Neural progenitor cell (in vitro differentiated cells): ENCODE data around the gene MYO1D. TPM values are rescaled to one million over a fixed set of nuclear protein-coding genes. Genes with fewer than 3 reads are reported as not detected.

Source experiments
- DNase-seq: peaks from one replicate; pipeline ENCODE4 v3.0.0-alpha.2; 2016; ENCODE audit warnings: low spot score
- H2AFZ ChIP-seq: fragments of 200-600 bp; sonication (generic); replicated peaks from 2 replicates; pipeline ENCODE4 v1.6.1; 2016; ENCODE audit warnings: antibody characterized with exemption
- H3F3A ChIP-seq: fragments of 200-600 bp; sonication (generic); 2 replicates; pipeline ENCODE4 v1.6.1; 2016; ENCODE audit warnings: antibody characterized with exemption, low read depth
- H3K27ac ChIP-seq: fragments of 200-600 bp; sonication (generic); 2 replicates; pipeline ENCODE4 v1.5.1; 2016; ENCODE audit warnings: mild to moderate bottlenecking
- H3K27me3 ChIP-seq: fragments of 200-600 bp; sonication (generic); 2 replicates; pipeline ENCODE4 v1.6.1; 2016; ENCODE audit warnings: mild to moderate bottlenecking, moderate library complexity
- H3K36me3 ChIP-seq: fragments of 200-600 bp; sonication (generic); 2 replicates; pipeline ENCODE4 v1.5.1; 2016
- H3K4me1 ChIP-seq: fragments of 200-600 bp; sonication (generic); 2 replicates; pipeline ENCODE4 v1.6.1; 2016; ENCODE audit warnings: mixed run types
- H3K4me2 ChIP-seq: fragments of 200-600 bp; sonication (generic); 2 replicates; pipeline ENCODE4 v1.6.1; 2016
- H3K4me3 ChIP-seq: fragments of 200-600 bp; sonication (generic); 2 replicates; pipeline ENCODE4 v1.5.1; 2016
- H3K79me2 ChIP-seq: fragments of 200-600 bp; sonication (generic); 2 replicates; pipeline ENCODE4 v1.6.1; 2016; ENCODE audit warnings: low read depth
- H3K9ac ChIP-seq: fragments of 200-600 bp; sonication (generic); 2 replicates; pipeline ENCODE4 v1.6.1; 2016
- H3K9me3 ChIP-seq: fragments of 200-600 bp; sonication (generic); 2 replicates; pipeline ENCODE4 v1.5.1; 2016; ENCODE audit warnings: low read depth
- H4K20me1 ChIP-seq: fragments of 200-600 bp; sonication (generic); 2 replicates; pipeline ENCODE4 v1.6.1; 2016; ENCODE audit warnings: low read depth
- H3K27ac Mint-ChIP-seq: 3 replicates; pipeline ENCODE4 v1.8.0; 2021; ENCODE audit warnings: mixed read lengths
- H3K27me3 Mint-ChIP-seq: 2 replicates; pipeline ENCODE4 v1.8.0; 2022; ENCODE audit warnings: low read depth, mild to moderate bottlenecking, inconsistent platforms, moderate library complexity, mixed read lengths; ENCODE audit not compliant: insufficient read depth
- H3K36me3 Mint-ChIP-seq: 3 replicates; pipeline ENCODE4 v1.8.0; 2021; ENCODE audit warnings: mixed read lengths
- H3K4me1 Mint-ChIP-seq: 3 replicates; pipeline ENCODE4 v1.8.0; 2021; ENCODE audit warnings: mixed read lengths
- H3K4me3 Mint-ChIP-seq: 3 replicates; pipeline ENCODE4 v1.8.0; 2021; ENCODE audit warnings: mild to moderate bottlenecking, moderate library complexity, mixed read lengths
- H3K9me3 Mint-ChIP-seq: 3 replicates; pipeline ENCODE4 v1.8.0; 2020; ENCODE audit warnings: mixed read lengths
- EZH2 ChIP-seq: fragments of 200-600 bp; sonication (generic); IDR thresholded peaks from 2 replicates; pipeline ENCODE4 v1.6.1; 2017; ENCODE audit warnings: antibody characterized with exemption, mild to moderate bottlenecking, moderate library complexity
- EZH2phosphoT487 ChIP-seq: fragments of 200-600 bp; sonication (generic); IDR thresholded peaks from 2 replicates; pipeline ENCODE4 v1.6.1; 2017; ENCODE audit warnings: antibody characterized with exemption
- total RNA-seq: library from RNA; depleted of rRNA; stranded (reverse); fragments of >200 nt; gene quantifications from 2 replicates; pipeline ENCODE4 v1.2.3, GENCODE V29; 2015; ENCODE audit warnings: low replicate concordance
- TF ChIP-seq, protein P1 (sequence below): fragments of 200-600 bp; sonication (generic); IDR thresholded peaks from 2 replicates; pipeline ENCODE4 v1.5.1; 2017; ENCODE audit warnings: antibody characterized with exemption, mild to moderate bottlenecking

MYO1D gene
- total RNA-seq, 1 donor from 2014 or later, result 6.2 TPM

DNA sequence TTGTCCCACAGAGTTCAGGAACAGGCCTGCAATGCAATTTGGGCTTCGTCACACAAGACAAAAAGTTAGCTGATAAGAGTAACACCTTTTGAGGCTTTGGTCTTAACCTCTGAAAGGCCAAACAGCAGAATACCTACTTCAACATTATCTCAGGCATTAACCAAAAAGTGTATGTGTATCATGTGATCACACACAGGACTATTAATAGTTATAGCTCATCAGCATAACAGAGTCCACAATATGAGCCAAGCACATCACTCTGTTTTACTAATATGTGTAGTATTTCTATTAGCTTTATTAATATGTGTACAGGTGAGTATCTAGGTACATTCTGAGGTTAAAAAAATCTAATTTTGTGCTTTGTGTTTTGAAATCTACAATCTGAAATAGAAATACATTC is 30.8 kb downstream of the MYO1D start:
- Mint-ChIP-seq H3K27ac (no peak overlapping the region), H3K4me3 (no peak overlapping the region), H3K4me1 (no peaks in the 10 kb centered on the region), H3K36me3 (no peaks in the 10 kb centered on the region), H3K9me3 (no peaks in the 10 kb centered on the region), H3K27me3 (no peaks in the 10 kb centered on the region)
- no peaks in the 10 kb centered on the region for H3F3A ChIP-seq
- no peaks in the 10 kb centered on the region for H3K9me3 ChIP-seq
- no peak overlapping the region for H3K4me3 ChIP-seq
- no peaks in the 10 kb centered on the region for H3K36me3 ChIP-seq
- no peaks in the 10 kb centered on the region for H3K4me1 ChIP-seq
- no peak overlapping the region for H3K4me2 ChIP-seq
- no peak overlapping the region for H2AFZ ChIP-seq
- DNase-seq, result no peak
- TF ChIP-seq, protein P1, sequence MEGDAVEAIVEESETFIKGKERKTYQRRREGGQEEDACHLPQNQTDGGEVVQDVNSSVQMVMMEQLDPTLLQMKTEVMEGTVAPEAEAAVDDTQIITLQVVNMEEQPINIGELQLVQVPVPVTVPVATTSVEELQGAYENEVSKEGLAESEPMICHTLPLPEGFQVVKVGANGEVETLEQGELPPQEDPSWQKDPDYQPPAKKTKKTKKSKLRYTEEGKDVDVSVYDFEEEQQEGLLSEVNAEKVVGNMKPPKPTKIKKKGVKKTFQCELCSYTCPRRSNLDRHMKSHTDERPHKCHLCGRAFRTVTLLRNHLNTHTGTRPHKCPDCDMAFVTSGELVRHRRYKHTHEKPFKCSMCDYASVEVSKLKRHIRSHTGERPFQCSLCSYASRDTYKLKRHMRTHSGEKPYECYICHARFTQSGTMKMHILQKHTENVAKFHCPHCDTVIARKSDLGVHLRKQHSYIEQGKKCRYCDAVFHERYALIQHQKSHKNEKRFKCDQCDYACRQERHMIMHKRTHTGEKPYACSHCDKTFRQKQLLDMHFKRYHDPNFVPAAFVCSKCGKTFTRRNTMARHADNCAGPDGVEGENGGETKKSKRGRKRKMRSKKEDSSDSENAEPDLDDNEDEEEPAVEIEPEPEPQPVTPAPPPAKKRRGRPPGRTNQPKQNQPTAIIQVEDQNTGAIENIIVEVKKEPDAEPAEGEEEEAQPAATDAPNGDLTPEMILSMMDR, result no peak
- TF ChIP-seq EZH2 (no peak), EZH2phosphoT487 (no peak)
- no peaks in the 10 kb centered on the region for H4K20me1 ChIP-seq
- no peak overlapping the region for H3K27ac ChIP-seq
- H3K79me2 ChIP-seq, result no peaks in the 10 kb centered on the region
- H3K9ac ChIP-seq, result no peak overlapping the region
- no peaks in the 10 kb centered on the region for H3K27me3 ChIP-seq

- Mint-ChIP-seq H3K9me3 (no peaks in the 10 kb centered on the region), H3K4me1 (no peaks in the 10 kb centered on the region), H3K4me3 (no peak overlapping the region), H3K27me3 (no peaks in the 10 kb centered on the region), H3K36me3 (no peaks in the 10 kb centered on the region), H3K27ac (no peak overlapping the region)
- H3K9me3 ChIP-seq, result no peaks in the 10 kb centered on the region
- TF ChIP-seq, protein P1, result no peak
- TF ChIP-seq EZH2 (no peak), EZH2phosphoT487 (no peak)
- no peaks in the 10 kb centered on the region for H3F3A ChIP-seq
- H3K79me2 ChIP-seq, result no peaks in the 10 kb centered on the region
- H3K27ac ChIP-seq, result no peak overlapping the region
- no peak overlapping the region for H3K9ac ChIP-seq
- DNase-seq, result no peak
- H2AFZ ChIP-seq, result no peak overlapping the region
- H3K4me3 ChIP-seq, result no peak overlapping the region
- no peaks in the 10 kb centered on the region for H4K20me1 ChIP-seq
- no peaks in the 10 kb centered on the region for H3K27me3 ChIP-seq
- no peaks in the 10 kb centered on the region for H3K4me1 ChIP-seq
- no peak overlapping the region for H3K4me2 ChIP-seq
- H3K36me3 ChIP-seq, result no peaks in the 10 kb centered on the region
Observed at GRCh38 chr17:32840241-32840640, 36.7 kb downstream of the MYO1D start.

GRCh38 chr17:32836527-32836926 is 40.4 kb downstream of the MYO1D start:
- Histone ChIP-seq H3F3A (no peaks in the 10 kb centered on the region), H2AFZ (no peak overlapping the region), H3K27me3 (no peaks in the 10 kb centered on the region), H3K9me3 (no peaks in the 10 kb centered on the region), H3K4me2 (no peak overlapping the region), H3K4me3 (no peak overlapping the region), H3K36me3 (no peaks in the 10 kb centered on the region), H4K20me1 (no peaks in the 10 kb centered on the region), H3K4me1 (no peaks in the 10 kb centered on the region), H3K27ac (no peak overlapping the region), H3K9ac (no peak overlapping the region), H3K79me2 (no peaks in the 10 kb centered on the region)
- H3K36me3 Mint-ChIP-seq, result no peaks in the 10 kb centered on the region
- no peaks in the 10 kb centered on the region for H3K4me1 Mint-ChIP-seq
- H3K4me3 Mint-ChIP-seq, result no peak overlapping the region
- DNase-seq, result no peak
- no peaks in the 10 kb centered on the region for H3K9me3 Mint-ChIP-seq
- no peak overlapping the region for H3K27ac Mint-ChIP-seq
- TF ChIP-seq EZH2 (no peak), EZH2phosphoT487 (no peak)
- TF ChIP-seq, protein P1, result no peak
- H3K27me3 Mint-ChIP-seq, result no peaks in the 10 kb centered on the region
